ENCODE results near the gene STT3B.

Gene STT3B

GRCh38 chr3:31648286-31648968, 115.7 kb downstream of the STT3B start:
- DNase-seq (ENCODE audit: low read depth): no peak
- no peak overlapping the region for H3K4me3 ChIP-seq (replicated peaks; ENCODE audit: low read depth, low read length)
- no peak for TF ChIP-seq CTCF (IDR thresholded peaks at IDR 0.05; ENCODE audit: low read length, missing control alignments)

GRCh38 chr3:31652296-31652695, 119.6 kb downstream of the STT3B start:
- no peak for DNase-seq (ENCODE audit: low read depth)
- no peak for TF ChIP-seq CTCF (IDR thresholded peaks at IDR 0.05; ENCODE audit: low read length, missing control alignments)
- H3K4me3 ChIP-seq (replicated peaks; ENCODE audit: low read depth, low read length): no peak overlapping the region

GRCh38 chr3:31653464-31653863, 120.7 kb downstream of the STT3B start:
- no peak overlapping the region for H3K4me3 ChIP-seq (replicated peaks; ENCODE audit: low read depth, low read length)
- TF ChIP-seq CTCF (IDR thresholded peaks at IDR 0.05; ENCODE audit: low read length, missing control alignments): no peak
- no peak for DNase-seq (ENCODE audit: low read depth)

- TF ChIP-seq CTCF (IDR thresholded peaks at IDR 0.05; ENCODE audit: low read length, missing control alignments): no peak
- no peak overlapping the region for H3K4me3 ChIP-seq (replicated peaks; ENCODE audit: low read depth, low read length)
Observed at GRCh38 chr3:31654998-31655397, 122.3 kb downstream of the STT3B start.

GRCh38 chr3:31659246-31659645, 126.5 kb downstream of the STT3B start:
- H3K4me3 ChIP-seq (replicated peaks; ENCODE audit: low read depth, low read length): no peak overlapping the region
- no peak for TF ChIP-seq CTCF (IDR thresholded peaks at IDR 0.05; ENCODE audit: low read length, missing control alignments)
- no peak for DNase-seq (ENCODE audit: low read depth)

More at GRCh38 chr3:31654998-31655397, 122.3 kb downstream of the STT3B start:
- DNase-seq (ENCODE audit: low read depth): no peak

GRCh38 chr3:31661286-31661685, 128.6 kb downstream of the STT3B start:
- TF ChIP-seq CTCF (IDR thresholded peaks at IDR 0.05; ENCODE audit: low read length, missing control alignments): no peak
- no peak overlapping the region for H3K4me3 ChIP-seq (replicated peaks; ENCODE audit: low read depth, low read length)
- no peak for DNase-seq (ENCODE audit: low read depth)
